Measurements from ENCODE around the gene KIF7. TPM values are rescaled to one million over a fixed set of nuclear protein-coding genes. Genes with fewer than 3 reads are reported as not detected.

KIF7 gene
- total RNA-seq, 4 donors from 2014 or later = 6.8 to 10.1 (median 8.3) TPM

DNA sequence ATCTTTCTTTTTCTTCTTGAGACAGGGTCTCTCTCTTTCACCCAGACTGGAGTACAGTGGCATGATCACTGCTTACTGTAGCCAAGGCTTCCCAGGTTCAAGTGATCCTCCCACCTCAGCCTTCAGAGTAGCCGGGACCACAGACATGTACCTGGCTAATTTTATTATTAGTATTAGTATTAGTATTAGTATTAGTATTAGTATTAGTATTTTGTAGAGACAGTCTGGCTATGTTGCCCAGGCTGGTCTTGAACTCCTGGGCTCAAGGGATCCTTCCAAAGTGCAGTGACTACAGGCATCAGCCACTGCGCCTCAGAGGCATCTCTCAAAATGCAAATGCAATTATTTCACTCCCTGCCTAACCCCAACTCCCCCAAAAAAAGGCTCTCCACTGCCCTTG lies 1.7 kb downstream of the KIF7 start:
- DNase-seq = no peak
- WGBS, 2 donors = 93 to 100% methylated on average over 2 of the region's 2 CpGs
- Histone ChIP-seq H3K36me3 (no peaks in the 10 kb centered on the region), H3K27me3 (no peaks in the 10 kb centered on the region), H3K27ac (no peak overlapping the region), H3K9me3 (no peaks in the 10 kb centered on the region), H3K4me1 (peaks cover 0 to 5% of the 10 kb centered on the region in 2 donors), H3K4me3 (replicated peaks in 1 of 3) (no peak overlapping the region)
- TF ChIP-seq POLR2A (IDR thresholded peaks at IDR 0.05) = no peak
- TF ChIP-seq, protein P1, sequence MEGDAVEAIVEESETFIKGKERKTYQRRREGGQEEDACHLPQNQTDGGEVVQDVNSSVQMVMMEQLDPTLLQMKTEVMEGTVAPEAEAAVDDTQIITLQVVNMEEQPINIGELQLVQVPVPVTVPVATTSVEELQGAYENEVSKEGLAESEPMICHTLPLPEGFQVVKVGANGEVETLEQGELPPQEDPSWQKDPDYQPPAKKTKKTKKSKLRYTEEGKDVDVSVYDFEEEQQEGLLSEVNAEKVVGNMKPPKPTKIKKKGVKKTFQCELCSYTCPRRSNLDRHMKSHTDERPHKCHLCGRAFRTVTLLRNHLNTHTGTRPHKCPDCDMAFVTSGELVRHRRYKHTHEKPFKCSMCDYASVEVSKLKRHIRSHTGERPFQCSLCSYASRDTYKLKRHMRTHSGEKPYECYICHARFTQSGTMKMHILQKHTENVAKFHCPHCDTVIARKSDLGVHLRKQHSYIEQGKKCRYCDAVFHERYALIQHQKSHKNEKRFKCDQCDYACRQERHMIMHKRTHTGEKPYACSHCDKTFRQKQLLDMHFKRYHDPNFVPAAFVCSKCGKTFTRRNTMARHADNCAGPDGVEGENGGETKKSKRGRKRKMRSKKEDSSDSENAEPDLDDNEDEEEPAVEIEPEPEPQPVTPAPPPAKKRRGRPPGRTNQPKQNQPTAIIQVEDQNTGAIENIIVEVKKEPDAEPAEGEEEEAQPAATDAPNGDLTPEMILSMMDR (IDR thresholded peaks at IDR 0.05) = no peak
- intact Hi-C loops (cut with DNase I) = no loop called here

- TF ChIP-seq POLR2A (IDR thresholded peaks at IDR 0.05) = no peak
- TF ChIP-seq, protein P1 (IDR thresholded peaks at IDR 0.05) = no peak
- no peak for DNase-seq
- Histone ChIP-seq H3K4me3 (replicated peaks in 1 of 3) (no peak overlapping the region), H3K9me3 (no peaks in the 10 kb centered on the region), H3K27me3 (no peaks in the 10 kb centered on the region), H3K4me1 (peaks cover 0 to 5% of the 10 kb centered on the region in 2 donors), H3K27ac (no peak overlapping the region), H3K36me3 (no peaks in the 10 kb centered on the region)
- WGBS, 2 donors = 88 to 91% methylated on average over 3 to 12 of the region's 16 CpGs
- intact Hi-C loops (cut with DNase I) = no loop called here
These were observed 2.6 kb downstream of the KIF7 start for GRCh38 chr15:89652666-89653065.

DNA sequence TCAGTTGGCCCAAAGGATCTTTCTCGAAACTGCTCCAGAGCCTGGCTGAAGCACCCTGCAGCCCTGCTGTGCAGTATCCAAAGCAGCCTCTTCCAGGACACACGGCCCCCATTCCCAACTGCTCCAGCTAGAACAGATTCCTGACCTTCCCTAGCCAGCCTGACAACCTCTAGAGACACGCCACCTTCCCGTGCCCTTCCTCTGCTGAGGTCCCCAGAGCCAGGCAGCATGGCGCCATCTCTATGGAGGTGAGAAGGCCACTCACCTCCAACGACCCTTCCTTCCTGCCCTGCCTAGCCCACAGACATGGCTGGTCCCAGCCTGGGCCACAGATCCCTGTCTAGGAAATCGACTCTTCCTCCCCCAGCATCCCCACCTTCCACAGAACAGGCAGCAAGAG lies 3.1 kb downstream of the KIF7 start:
- Histone ChIP-seq H3K9me3 (no peaks in the 10 kb centered on the region), H3K4me1 (peaks cover 0 to 9% of the 10 kb centered on the region in 2 donors), H3K27me3 (no peaks in the 10 kb centered on the region), H3K36me3 (no peaks in the 10 kb centered on the region), H3K4me3 (replicated peaks in 1 of 3) (no peak overlapping the region), H3K27ac (no peak overlapping the region)
- intact Hi-C loops (cut with DNase I) = no loop called here
- WGBS, 2 donors = 74 to 84% methylated on average over 7 of the region's 7 CpGs
- TF ChIP-seq, protein P1 (IDR thresholded peaks at IDR 0.05) = no peak
- TF ChIP-seq POLR2A (IDR thresholded peaks at IDR 0.05) = no peak
- DNase-seq = no peak

GRCh38 chr15:89649716-89650115 lies 5.6 kb downstream of the KIF7 start:
- DNase-seq = no peak
- Histone ChIP-seq H3K27ac (no peak overlapping the region), H3K36me3 (no peaks in the 10 kb centered on the region), H3K4me1 (peaks cover 0 to 9% of the 10 kb centered on the region in 2 donors), H3K9me3 (no peaks in the 10 kb centered on the region), H3K27me3 (no peaks in the 10 kb centered on the region), H3K4me3 (replicated peaks in 1 of 3) (no peak overlapping the region)
- 97 to 99% methylated on average over 14 to 15 of the region's 15 CpGs for WGBS, 2 donors
- intact Hi-C loops (cut with DNase I) = loop anchor here (10.0 kb wide), 1 partner anchor 95 kb away; no protein-coding TSS in a partner anchor
- TF ChIP-seq, protein P1 (IDR thresholded peaks at IDR 0.05) = no peak
- no peak for TF ChIP-seq POLR2A (IDR thresholded peaks at IDR 0.05)

- Histone ChIP-seq H3K9me3 (no peaks in the 10 kb centered on the region), H3K27me3 (no peaks in the 10 kb centered on the region), H3K4me1 (peaks cover 0 to 4% of the 10 kb centered on the region in 2 donors), H3K4me3 (replicated peaks in 1 of 3) (no peak overlapping the region), H3K36me3 (no peaks in the 10 kb centered on the region), H3K27ac (no peak overlapping the region)
- intact Hi-C loops (cut with DNase I) = loop anchor here (10.0 kb wide), 1 partner anchor 96 kb away; no protein-coding TSS in a partner anchor
- no peak for TF ChIP-seq POLR2A (IDR thresholded peaks at IDR 0.05)
- TF ChIP-seq, protein P1 (IDR thresholded peaks at IDR 0.05) = no peak
- DNase-seq = no peak
- WGBS, 2 donors = 94 to 95% methylated on average over 12 to 21 of the region's 37 CpGs
These were observed 6.1 kb downstream of the KIF7 start for GRCh38 chr15:89649013-89649625.
